Right lung (tissue), 5 donors: ENCODE measurements around the gene TM9SF1. TPM values are rescaled to one million over a fixed set of nuclear protein-coding genes. Genes with fewer than 3 reads are reported as not detected.
A peak's percentile ranks its signal among the peaks of the same experiment; 100 is the strongest.

Experiments used
- DNase-seq, 2 donors: peaks; one replicate each; pipeline ENCODE4 v3.0.0-alpha.2; 2013
- polyA plus RNA-seq, 5 donors: library from polyadenylated mRNA; unstranded; fragments of 120-200 nt; gene quantifications; one replicate each; pipeline versions ENCODE4 v1.2.1 to v1.2.3, GENCODE V29; 2013; ENCODE audit warnings: inconsistent platforms in 1 of 5, low replicate concordance in 1 of 5; ENCODE audit not compliant: insufficient read length in 5 of 5, insufficient read depth in 1 of 5

The TM9SF1 gene
- polyA plus RNA-seq, 5 donors = 24.6 to 44.1 (median 33.8) TPM

DNA sequence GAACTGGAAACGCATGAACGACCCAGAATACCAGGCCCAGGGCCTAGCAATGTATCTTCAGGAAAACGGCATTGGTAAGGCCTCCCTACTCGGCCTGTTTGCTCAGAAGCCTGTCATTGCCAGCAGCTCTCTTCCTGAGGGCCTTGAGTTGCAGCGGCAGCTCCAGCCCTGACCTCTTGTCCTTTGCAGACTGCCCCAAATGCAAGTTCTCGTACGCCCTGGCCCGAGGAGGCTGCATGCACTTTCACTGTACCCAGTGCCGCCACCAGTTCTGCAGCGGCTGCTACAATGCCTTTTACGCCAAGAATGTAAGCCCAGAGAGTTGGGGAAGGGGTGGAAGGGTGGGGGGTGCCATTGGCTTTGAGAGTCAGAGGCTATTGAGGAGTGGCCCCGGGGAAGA is 37.9 kb downstream of the TM9SF1 start:
- DNase-seq = no peak

DNA sequence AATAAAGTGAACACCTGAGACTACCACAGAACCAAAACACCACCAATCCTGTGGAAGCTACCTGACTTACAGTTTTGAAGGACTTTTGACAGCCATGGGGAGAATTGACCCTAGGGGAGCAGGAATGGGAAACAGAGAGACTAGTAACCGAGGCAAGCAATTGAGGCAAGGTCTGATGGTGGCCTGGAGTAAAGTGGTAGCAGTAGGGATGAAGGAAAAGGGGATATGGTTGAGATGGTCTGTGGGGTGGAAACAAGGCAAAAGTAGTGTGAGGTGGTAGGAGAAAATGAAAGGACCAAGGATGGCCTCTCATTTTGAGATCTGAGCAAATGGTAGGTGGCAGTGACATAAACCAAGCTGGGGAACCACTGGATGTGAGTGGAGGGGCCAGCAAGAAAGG is 38.4 kb downstream of the TM9SF1 start:
- DNase-seq = no peak

DNA sequence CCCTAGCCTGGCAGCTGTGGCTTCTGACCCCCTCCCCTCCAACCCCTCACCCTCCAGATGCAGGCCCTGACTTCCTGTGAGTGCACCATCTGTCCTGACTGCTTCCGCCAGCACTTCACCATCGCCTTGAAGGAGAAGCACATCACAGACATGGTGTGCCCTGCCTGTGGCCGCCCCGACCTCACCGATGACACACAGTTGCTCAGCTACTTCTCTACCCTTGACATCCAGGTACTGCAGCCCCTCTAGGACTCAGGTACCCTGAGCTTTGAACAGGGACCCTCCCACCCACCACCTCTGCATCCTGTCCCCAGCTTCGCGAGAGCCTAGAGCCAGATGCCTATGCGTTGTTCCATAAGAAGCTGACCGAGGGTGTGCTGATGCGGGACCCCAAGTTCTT is 40.1 kb downstream of the TM9SF1 start:
- DNase-seq = no peak

DNA sequence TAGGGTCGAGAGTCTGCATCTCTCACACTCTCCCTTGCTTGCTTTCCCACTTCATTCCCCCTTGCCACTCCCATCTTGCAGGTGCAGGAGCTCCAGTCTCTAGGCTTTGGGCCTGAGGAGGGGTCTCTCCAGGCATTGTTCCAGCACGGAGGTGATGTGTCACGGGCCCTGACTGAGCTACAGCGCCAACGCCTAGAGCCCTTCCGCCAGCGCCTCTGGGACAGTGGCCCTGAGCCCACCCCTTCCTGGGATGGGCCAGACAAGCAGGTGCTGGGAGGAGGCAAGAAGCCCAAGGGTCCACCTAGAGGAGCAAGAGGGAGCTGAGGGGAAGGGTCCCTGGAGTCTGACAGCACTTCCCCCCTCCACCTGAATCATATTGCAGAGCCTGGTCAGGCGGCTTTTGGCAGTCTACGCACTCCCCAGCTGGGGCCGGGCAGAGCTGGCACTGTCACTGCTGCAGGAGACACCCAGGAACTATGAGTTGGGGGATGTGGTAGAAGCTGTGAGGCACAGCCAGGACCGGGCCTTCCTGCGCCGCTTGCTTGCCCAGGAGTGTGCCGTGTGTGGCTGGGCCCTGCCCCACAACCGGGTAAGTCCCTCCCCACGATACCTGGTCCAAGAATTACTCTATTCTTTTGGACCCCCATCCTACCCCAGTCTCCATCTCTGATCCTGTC is 43.7 kb downstream of the TM9SF1 start:
- no peak for DNase-seq

DNA sequence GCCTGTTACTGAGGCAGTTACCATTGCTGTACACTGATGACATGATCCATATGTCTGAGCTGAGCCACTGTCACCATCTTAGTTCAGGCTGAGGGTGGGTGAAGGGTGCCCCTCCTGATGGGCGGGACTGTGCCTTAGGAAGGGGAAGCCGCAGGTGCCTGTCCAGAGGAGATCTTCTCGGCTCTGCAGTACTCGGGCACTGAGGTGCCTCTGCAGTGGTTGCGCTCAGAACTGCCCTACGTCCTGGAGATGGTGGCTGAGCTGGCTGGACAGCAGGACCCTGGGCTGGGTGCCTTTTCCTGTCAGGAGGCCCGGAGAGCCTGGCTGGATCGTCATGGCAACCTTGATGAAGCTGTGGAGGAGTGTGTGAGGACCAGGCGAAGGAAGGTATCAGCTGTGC is 44.2 kb downstream of the TM9SF1 start:
- no peak for DNase-seq

DNA sequence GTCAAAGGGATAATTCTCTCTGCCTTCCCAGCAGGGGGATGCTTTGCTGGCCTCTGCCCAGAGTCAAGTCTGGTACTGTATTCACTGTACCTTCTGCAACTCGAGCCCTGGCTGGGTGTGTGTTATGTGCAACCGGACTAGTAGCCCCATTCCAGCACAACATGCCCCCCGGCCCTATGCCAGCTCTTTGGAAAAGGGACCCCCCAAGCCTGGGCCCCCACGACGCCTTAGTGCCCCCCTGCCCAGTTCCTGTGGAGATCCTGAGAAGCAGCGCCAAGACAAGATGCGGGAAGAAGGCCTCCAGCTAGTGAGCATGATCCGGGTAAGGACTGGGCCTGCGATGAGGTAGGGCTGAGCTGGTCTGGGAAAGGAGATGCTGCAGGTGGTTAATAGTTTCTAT is 44.7 kb downstream of the TM9SF1 start:
- no peak for DNase-seq

DNA sequence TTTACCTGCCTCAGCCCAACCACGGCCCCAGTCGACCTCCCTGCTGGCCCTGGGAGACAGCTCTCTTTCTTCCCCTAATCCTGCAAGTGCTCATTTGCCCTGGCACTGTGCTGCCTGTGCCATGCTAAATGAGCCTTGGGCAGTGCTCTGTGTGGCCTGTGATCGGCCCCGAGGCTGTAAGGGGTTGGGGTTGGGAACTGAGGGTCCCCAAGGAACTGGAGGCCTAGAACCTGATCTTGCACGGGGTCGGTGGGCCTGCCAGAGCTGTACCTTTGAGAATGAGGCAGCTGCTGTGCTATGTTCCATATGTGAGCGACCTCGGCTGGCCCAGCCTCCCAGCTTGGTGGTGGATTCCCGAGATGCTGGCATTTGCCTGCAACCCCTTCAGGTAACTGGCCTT is 45.2 kb downstream of the TM9SF1 start:
- no peak for DNase-seq

DNA sequence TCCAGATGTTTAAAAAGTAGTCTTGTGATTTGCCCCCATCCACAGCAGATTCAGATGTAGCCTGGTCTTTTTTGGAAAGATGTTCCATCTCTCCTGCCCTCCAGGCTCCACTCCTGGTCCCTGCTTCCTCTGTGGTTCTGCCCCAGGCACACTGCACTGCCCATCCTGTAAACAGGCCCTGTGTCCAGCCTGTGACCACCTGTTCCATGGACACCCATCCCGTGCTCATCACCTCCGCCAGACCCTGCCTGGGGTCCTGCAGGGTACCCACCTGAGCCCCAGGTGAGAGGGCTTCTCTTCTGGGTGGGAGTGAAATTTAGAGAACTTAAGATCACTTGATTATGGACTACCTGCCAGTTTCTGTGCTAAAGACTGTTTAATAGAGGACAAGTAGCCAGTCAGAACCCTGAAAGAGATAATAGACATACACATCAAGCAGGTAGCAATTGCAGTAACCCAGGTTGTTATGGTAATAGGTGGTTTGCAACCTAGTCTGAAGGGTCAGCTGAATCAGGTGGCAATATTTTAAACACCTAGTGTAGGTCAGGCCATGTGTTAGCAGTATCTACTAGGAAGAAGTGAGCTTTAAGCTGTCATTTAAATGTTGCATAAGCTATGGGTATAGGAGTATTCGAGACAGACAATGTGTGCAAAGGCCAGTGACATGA is 45.8 kb downstream of the TM9SF1 start:
- DNase-seq = no peak

DNA sequence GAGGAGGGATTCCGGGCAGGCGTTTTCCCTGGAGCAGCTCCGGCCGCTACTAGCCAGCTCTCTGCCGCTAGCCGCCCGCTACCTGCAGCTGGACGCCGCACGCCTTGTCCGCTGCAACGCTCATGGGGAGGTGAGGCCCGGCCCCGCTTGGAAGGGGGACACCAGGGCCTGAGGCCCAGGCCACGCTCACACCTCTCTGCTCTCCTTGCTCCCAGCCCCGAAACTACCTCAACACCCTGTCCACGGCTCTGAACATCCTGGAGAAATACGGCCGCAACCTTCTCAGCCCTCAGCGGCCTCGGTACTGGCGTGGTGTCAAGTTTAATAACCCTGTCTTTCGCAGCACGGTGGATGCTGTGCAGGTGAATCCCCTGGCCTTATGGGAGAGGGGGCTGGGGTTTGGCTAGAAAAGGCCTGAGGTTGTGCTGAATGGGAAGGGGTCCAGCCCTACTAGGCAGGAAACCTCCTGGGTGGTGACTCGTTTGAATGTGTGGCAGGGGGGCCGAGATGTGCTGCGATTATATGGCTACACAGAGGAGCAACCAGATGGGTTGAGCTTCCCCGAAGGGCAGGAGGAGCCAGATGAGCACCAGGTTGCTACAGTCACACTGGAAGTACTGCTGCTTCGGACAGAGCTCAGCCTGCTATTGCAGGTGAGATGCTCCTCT is 47.3 kb downstream of the TM9SF1 start:
- no peak for DNase-seq

DNA sequence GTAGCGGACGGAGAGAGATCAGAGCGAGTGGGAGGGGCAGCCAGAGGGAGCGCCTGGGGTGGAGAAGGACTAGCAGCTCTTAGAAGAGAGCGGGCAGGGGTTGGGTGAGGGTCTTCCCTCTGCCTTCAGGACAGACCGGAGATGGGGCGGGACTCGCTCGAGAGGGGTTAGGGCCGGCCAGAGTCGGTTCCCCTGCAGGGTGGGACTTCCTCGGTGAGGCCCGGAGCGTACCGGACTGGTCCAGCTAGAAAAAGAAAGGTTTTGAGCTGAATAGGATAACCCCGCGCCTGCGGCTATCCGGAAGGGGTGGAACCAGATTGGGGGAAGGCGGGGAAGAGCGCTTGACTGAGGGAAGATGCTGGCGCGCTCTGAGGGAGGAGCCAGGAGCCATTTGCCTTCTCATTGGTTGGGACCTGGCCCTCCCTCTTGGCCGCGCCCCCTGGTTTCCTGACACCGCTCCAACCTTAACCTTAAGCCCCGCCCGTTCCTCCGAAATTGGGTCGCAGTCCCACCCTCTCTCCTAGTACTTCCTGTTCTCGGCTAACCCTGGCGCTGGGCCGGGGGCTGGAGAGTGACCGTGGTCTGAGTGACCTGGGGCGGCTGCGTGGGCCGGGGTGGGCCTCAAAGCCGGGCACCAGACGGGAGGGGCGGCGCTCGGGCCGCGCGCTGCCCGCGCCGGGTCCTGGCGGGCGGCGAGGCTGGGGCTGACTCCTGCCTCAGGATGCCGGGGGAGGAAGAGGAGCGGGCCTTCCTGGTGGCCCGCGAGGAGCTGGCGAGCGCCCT is 48.1 kb downstream of the TM9SF1 start, which contains the start of gene RNF31:
RNF31 (plus strand) TSS at position 521 of the 783 bp plus-strand sequence; CDS start at position 722, 201 bp downstream.
- peak; percentile 98 for DNase-seq

DNA sequence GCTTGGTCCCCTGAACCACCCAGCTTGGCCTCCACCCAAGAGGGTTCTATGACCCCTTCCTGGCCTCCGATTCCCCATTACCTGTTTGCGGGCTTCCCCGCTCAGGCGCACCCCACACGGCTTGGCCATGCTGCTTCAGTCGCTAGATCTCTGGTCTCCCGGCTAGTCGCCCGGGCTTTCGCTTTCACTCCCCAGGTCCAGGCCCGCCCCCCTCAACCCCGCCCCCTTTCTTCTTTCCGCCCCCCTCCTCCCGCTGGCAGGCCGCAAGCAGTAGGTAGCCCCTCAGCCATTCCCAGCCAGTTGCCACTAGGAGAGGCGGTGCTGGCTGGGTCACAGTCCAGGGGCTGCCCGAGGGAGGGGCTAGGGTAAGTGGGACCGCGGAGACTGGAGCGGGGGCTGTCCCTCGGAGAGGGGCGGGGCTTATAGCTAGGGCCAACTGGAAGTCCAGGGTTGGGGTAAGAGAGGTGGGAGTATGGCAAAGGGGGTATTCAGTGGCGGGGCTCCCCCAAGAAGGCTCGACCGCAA is 48.7 kb downstream of the TM9SF1 start, which contains the start of gene PSME2:
PSME2 (minus strand) TSS at position 158 of the 525 bp plus-strand sequence; CDS start at position 129, 29 bp downstream.
- peak; percentile 94 to 95 for DNase-seq

DNA sequence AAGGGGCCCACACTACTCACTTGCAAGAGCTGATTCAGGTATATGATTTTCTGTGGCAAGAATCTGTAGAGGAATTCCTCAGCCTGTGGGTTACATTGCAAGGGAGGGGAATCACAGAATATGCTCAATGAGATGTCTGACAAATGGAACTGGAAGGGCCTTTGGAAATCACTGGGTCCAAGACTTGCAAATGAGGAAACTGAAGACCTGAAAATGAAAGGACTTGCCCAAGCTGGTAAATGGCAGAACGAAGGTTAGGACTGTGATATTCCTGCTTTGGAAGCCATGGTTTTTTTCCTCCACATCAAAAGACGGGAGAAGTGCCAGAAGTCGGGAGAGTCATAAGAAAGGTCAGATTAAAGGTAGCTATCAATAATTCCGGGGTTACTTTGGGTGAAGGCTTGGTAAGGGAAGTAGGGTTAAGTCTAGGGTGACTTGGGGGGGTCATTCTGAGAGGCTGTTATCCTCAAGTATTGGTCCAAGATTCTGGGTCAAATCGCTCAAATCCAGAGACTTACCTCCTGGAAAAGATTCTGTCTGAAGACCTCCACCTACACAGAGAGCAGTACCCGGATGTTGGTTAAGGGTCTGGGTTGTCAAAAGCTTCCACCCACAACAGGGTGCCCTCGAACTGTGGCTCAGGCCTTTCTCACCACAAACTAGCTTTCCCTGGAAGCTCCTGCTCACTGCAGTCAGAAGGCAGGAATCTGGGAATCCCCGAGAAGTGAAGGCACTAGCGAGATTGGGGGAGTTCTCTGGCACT is 49.4 kb downstream of the TM9SF1 start:
- DNase-seq = no peak

DNA sequence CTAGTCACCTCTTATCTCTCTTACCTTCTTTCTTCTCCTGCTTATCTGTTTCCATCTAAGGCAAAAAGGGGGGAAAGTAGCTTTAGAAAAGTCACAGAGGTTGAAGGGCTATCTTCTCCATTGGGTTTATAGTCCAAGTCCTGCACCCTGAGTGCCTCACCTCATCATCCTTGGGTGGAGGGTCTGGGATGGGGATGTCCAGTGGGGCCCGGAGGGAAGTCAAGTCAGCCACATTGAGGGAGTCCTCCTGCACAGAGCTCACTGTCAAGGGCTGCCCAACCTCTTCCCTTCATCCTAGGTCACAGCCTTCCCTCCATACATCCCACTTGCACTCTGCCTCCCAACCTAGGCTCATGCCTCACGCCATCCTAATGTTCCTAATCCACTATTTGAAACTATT is 50.0 kb downstream of the TM9SF1 start:
- DNase-seq = no peak

DNA sequence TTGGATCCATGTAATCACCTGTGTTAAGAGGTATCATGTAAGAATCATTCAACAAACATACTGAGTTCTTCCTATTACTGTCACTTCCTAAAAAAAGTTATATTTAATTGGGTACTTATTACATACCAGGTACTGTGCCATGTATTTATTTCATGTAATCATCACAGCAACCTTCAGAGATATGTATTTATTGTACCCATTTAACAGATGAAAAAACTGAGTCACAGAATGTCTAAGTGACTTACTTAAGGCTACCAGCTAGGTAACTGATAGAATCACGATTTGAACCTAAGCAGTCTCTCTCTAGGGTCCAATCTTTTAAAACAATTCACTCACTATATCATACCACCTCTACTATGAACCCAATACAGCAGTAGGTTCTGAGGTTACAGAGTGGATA is 50.8 kb downstream of the TM9SF1 start:
- DNase-seq = no peak

DNA sequence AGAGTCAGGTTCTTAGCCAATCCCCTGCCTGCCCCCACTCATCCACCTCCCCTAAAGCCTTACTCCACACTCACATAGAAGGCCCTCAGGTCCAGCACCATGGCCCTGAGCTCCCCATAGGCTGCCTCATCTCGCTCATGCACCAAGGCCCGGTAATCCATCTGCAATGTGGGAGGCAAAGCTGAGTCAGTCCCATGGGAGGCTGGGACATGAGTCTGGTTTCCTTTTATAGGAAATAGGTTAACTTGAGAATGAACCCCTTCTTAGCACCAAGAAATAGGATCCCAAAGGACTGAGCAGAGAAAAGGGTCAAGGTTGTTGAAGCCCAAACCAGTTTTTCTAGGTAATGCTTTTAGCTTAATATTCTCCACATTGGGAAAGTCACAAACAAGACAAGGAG is 51.7 kb downstream of the TM9SF1 start:
- no peak for DNase-seq

DNA sequence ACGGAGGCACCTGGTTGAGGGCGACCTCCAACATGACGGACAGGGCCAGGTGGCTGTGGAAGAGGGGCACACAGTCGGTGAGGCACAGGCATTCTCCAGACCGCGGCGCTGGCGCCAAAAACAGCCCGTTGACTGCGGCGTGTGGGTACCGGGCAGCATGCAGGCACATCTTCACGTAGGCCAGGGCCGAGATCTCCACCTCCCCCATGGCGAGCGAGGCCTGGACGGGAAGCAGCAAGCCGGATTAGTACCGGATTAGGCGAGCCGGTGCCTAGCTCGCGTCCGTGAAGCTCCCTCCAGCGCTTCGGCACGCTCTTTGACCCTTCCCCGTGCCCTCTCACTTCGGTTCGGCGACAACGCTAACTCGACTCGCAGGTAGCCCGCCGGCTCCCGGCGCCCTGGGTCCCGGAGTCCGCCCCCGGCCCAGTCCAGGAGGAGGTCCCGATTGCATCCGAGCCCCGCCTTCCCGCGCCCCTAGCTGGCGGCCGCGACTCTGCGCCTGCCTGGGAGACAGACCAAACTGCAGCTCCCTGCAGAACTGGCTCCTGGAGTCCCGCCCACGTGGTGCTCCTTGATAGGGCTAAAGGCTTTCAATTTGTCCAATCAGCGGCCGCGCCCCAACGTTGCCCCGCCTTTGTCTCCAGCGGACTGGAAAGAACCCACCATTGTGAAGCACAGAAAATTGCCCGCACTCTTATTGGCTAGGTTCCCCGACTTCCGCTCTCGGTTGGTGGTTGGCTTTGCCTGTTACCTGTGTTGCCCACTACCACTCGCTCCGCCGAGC is 54.0 kb downstream of the TM9SF1 start, which contains the start of gene EMC9:
EMC9 (minus strand) TSS at position 495 of the 784 bp plus-strand sequence; CDS start at position 208, 287 bp downstream.
- peak; percentile 99 for DNase-seq

DNA sequence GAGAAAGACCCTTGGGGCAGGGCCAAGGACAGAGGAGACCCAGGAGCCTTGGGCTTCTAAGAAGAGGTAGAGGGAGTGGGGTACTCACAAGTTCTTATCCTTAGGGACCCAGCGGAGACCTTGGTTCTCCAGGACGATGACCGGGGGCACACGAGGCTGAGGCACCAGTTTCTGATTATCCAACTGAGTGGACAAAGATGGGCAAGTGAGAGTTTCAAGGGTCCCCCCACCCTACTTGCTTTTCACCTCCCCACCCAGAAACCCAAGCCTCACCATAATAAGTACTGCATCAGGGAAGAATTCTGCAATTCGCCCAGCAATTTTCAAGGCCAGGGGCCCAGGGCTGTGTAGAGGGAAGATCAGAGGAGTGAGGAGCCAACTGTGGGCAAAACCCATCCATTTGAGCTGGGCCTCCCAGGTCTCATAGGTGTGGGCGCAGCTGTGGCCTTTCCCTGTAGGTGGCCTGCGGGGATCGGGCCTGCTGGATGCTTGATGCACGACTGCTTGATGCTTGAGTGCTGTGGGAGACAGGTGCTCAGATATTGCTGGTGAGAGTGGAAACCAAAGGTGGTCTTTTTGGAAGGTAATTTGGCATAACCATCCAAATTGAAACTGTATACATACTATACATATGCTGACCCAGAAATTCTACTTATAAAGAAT is 55.8 kb downstream of the TM9SF1 start:
- DNase-seq = no peak
